Immature natural killer cell (primary cell): ENCODE results near the gene APCDD1L. TPM values are rescaled to one million over a fixed set of nuclear protein-coding genes. Genes with fewer than 3 reads are reported as not detected.

Experiments used
- DNase-seq, 3 donors: peaks; one replicate each; pipeline ENCODE4 v3.0.0; 2022; ENCODE audit warnings: mixed read lengths in 1 of 3
- H3K27ac Mint-ChIP-seq, 6 donors: one replicate each; pipeline ENCODE4 v1.8.0; 2020; ENCODE audit warnings: mixed read lengths in 6 of 6, mild to moderate bottlenecking in 5 of 6, inconsistent platforms in 4 of 6, moderate library complexity in 3 of 6
- H3K27me3 Mint-ChIP-seq, 3 donors: one replicate each; pipeline ENCODE4 v1.8.0; 2020 to 2021; ENCODE audit warnings: low read depth in 3 of 3, mild to moderate bottlenecking in 3 of 3, mixed read lengths in 3 of 3, moderate library complexity in 3 of 3, inconsistent platforms in 1 of 3
- H3K36me3 Mint-ChIP-seq, 3 donors: one replicate each; pipeline ENCODE4 v1.8.0; 2020; ENCODE audit warnings: mixed read lengths in 3 of 3, inconsistent platforms in 2 of 3, mild to moderate bottlenecking in 2 of 3
- H3K4me1 Mint-ChIP-seq, 2 donors: one replicate each; pipeline ENCODE4 v1.8.0; 2020; ENCODE audit warnings: inconsistent platforms in 2 of 2, mild to moderate bottlenecking in 2 of 2, mixed read lengths in 2 of 2, moderate library complexity in 1 of 2
- H3K4me3 Mint-ChIP-seq, 5 donors: one replicate each; pipeline ENCODE4 v1.8.0; 2020; ENCODE audit warnings: mild to moderate bottlenecking in 5 of 5, mixed read lengths in 5 of 5, inconsistent platforms in 3 of 5, moderate library complexity in 3 of 5
- H3K9me3 Mint-ChIP-seq, 6 donors: one replicate each; pipeline ENCODE4 v1.8.0; 2020; ENCODE audit warnings: mild to moderate bottlenecking in 6 of 6, mixed read lengths in 6 of 6, inconsistent platforms in 4 of 6, moderate library complexity in 3 of 6
- polyA plus RNA-seq, 3 donors: library from polyadenylated mRNA; unstranded; fragments of 300-500 nt; fragmentation: Illumina TruSeq; gene quantifications; one replicate each; pipeline ENCODE4 v1.2.3, GENCODE V29; 2021

APCDD1L gene
- polyA plus RNA-seq, 3 donors from 2014 or later: not detected

DNA sequence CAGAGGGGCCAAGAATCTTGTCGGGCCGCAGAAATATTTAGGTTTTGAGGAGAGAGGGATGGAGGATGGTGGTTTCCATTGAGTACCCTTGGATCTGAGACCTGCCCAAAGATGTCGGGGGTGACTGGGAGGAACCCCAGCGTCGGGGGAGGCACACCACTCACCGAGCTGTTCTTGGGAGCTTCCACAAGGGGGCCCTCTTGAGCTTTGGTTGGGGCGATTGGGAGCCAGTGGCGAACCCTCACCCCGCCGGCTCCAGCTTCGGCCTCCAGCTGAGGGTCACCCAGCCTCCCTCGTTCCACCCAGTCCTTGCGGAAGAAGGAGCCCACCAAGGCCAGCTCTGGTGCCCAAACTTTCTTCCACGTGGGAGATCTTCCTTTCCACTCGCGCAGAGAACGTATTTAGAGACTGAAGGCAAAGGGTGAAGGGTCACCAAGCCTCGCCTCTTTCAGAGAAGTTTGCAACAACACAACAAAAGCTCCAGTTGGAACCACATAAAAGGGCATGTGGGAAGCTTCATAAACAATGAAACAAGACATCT lies 33.6 kb downstream of the APCDD1L start:
- H3K36me3 Mint-ChIP-seq: peaks cover 14 to 15% (median 15%) of the 10 kb centered on the region in 3 donors
- H3K4me1 Mint-ChIP-seq: no peaks in the 10 kb centered on the region
- H3K27ac Mint-ChIP-seq: no peak overlapping the region
- DNase-seq: no peak
- no peak overlapping the region for H3K4me3 Mint-ChIP-seq
- peaks cover 6 to 8% (median 7%) of the 10 kb centered on the region in 3 donors for H3K27me3 Mint-ChIP-seq
- peaks cover 7 to 15% (median 10%) of the 10 kb centered on the region in 6 donors for H3K9me3 Mint-ChIP-seq

DNA sequence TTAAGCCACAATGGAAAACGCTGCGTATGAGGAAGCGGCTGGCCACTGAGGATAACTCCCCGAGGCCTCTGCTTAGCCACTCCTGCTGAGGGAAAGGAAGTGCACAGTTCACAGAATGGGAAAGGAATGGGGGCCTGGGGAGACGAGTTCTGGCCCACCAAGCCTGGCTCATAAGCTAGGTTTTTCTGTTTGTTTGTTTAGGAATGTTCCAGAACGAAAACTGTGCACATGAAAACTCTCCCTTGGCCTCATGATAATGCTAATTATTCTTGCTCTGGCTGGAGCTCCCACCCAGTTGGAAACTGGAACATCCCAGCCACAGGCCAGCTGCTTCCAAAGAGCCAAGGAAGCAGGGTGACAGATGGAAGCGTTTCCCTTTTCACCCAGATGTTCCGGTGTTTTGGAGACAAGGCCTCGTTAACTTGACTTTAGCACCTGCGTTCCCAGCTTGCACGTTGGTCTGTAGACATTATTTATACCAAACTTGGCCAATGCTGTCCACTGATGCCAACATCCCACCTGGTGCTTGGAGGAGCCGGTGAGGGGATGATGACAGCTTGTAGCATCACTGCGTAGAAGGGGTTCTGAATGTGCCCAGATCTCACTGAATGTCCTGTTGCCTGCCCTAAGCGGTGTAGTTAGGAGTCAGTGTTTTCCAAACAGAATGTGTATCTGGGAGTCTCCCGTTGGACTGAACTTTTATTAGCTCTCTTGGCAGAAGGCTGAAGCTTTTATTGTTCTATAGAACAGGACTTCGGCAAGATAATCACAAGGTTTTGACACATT lies 34.5 kb downstream of the APCDD1L start:
- Mint-ChIP-seq H3K4me3 (no peak overlapping the region), H3K9me3 (peaks cover 1 to 7% (median 2%) of the 10 kb centered on the region in 6 donors), H3K4me1 (no peaks in the 10 kb centered on the region), H3K27me3 (peaks cover 0 to 5% (median 4%) of the 10 kb centered on the region in 3 donors), H3K27ac (no peak overlapping the region), H3K36me3 (peaks cover 6 to 10% (median 7%) of the 10 kb centered on the region in 3 donors)
- DNase-seq: no peak

DNA sequence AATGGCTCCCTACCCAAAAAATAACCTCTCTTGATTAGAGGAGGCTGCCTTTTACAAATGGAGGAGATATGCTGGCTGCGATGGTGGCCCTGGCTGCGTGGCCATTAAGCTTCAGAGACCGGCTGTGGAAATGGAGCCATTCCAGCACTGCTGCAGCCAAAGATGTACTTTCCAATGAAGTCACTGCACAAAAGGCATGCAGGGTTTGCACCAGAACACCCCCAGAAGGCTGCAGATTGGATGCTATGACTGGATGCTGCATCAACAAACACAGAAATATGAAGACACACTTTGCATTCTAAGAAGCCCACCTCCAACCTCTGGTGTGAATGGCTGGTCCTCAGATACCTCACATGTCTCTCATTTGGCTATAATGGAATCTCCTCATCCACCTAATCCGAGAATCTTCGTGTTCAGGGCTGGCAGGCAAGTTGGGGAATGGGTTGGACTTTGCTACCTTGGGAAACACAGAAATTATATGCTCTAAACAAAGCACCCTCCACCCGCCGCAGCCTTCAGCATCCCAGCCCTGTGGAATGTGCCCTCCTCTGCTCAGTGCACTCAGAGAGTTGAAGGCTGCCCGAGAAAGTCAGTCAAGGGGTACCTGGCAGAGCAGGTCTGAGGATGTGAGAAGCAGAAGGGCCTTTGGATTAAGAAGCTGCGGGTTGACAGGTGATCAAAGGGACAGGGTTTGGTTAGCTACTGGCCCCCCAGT lies 35.3 kb downstream of the APCDD1L start:
- Mint-ChIP-seq H3K36me3 (peaks cover 5 to 10% (median 6%) of the 10 kb centered on the region in 3 donors), H3K4me3 (no peak overlapping the region), H3K9me3 (no peaks in the 10 kb centered on the region), H3K27me3 (peaks cover 0 to 5% (median 2%) of the 10 kb centered on the region in 3 donors), H3K27ac (no peak overlapping the region), H3K4me1 (no peaks in the 10 kb centered on the region)
- no peak for DNase-seq

DNA sequence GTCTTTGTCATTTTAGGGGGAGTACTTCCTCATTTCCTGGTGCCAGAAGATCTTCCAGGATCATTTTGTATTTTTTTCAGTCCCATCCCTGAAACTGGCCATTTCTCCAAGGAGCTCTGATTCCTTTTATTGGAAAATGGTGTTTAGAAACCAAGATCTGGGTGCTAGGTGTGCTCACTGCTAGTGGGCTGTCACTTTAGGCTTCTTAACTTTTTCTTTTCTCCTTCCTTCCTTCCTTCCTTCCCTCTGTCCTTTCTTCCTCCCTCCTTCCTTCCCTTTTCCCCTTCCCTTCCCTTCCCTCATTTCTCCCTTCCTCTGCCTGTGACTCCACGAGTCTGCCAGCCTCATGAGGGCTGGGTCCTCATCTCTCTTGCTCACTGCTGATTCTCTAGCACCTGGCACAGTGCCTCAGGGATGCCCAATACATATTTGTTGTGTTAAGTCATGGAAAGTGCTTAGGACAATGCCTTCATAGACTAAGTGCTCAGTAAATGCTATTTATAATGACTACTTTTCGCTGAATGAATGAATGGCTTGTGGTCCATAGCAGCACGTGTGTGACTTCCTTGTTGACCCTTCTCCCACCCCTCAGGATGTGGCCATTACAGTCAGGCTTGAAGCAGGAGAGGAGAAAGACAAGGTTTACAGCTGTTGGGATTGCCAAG lies 36.9 kb downstream of the APCDD1L start:
- no peak for DNase-seq

DNA sequence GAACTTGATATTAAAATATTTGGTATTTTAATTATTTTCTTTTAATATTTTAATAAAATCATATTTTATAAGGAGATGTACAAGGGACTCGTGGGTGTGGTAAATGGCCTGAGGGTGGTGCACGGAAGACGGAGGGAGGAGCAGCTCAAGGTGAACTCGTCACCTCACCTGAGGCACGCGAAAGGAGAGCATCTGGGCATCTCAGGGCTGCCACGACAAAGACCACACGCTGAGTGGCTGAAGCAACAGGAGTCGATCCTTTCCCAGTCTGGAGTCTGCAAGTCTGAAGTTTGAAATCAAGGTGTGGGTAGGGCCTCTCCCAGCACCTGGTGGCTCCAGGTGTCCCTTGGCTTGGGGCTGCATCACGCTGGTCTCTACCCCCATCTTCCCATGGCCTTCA lies 39.7 kb downstream of the APCDD1L start:
- DNase-seq: no peak
- no peak overlapping the region for H3K4me3 Mint-ChIP-seq
- H3K36me3 Mint-ChIP-seq: peaks cover 5 to 10% (median 6%) of the 10 kb centered on the region in 3 donors
- no peak overlapping the region for H3K27ac Mint-ChIP-seq
- peaks cover 0 to 5% (median 5%) of the 10 kb centered on the region in 3 donors for H3K27me3 Mint-ChIP-seq
- no peaks in the 10 kb centered on the region for H3K4me1 Mint-ChIP-seq
- H3K9me3 Mint-ChIP-seq: no peaks in the 10 kb centered on the region

More for the DNA sequence above, 36.9 kb downstream of the APCDD1L start:
- peaks cover 5 to 10% (median 6%) of the 10 kb centered on the region in 3 donors for H3K36me3 Mint-ChIP-seq
- no peaks in the 10 kb centered on the region for H3K4me1 Mint-ChIP-seq
- H3K9me3 Mint-ChIP-seq: no peaks in the 10 kb centered on the region
- no peak overlapping the region for H3K4me3 Mint-ChIP-seq
- no peak overlapping the region for H3K27ac Mint-ChIP-seq
- H3K27me3 Mint-ChIP-seq: peaks cover 0 to 5% (median 2%) of the 10 kb centered on the region in 3 donors

DNA sequence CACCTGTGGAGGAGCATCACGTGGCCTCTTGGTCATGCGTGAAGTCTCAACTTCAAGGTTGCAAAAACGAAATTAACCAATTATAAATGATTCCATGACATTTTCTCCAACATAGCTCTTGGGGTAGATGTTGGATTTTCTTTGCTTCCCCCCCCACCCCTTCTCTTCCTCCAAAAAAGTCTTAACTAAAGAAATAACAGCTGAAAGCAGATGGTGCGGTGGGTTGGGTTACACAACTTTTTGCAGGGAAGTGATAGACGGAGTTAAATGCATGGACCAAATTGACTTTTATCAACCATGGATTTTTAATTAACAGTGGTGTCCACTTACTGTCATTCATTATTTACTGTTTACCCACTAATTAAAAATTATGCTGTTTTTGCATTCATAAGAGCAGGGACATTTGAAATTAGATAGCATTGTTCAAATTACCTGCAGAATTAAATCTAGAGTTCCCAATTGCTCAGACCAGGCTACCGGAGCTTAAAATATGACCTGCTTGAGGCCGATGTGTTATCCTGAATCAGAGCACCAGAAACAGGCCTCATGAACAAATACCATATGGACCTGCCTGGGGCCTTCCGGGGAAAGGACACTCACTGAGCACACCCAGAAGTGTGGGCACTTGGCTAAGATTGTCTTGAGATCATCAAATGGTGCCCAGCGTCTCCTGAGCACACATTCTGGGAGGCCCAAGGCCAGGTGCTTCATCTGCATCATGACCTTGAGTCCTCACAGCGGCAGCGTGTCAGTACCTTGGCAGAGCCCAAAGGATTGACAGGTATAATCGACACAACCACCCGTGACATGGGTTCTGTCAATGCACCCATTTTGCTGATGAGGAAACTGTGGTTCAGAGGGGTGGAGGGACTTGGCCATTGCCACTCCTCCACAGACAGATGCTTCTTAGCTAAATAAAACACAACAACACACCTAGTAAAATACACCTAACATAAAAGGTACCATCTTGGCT lies 41.5 kb downstream of the APCDD1L start:
- Mint-ChIP-seq H3K4me1 (no peaks in the 10 kb centered on the region), H3K9me3 (no peaks in the 10 kb centered on the region), H3K36me3 (peaks cover 5 to 7% (median 6%) of the 10 kb centered on the region in 3 donors), H3K27ac (no peak overlapping the region), H3K4me3 (no peak overlapping the region), H3K27me3 (peaks cover 0 to 5% (median 5%) of the 10 kb centered on the region in 3 donors)
- no peak for DNase-seq

DNA sequence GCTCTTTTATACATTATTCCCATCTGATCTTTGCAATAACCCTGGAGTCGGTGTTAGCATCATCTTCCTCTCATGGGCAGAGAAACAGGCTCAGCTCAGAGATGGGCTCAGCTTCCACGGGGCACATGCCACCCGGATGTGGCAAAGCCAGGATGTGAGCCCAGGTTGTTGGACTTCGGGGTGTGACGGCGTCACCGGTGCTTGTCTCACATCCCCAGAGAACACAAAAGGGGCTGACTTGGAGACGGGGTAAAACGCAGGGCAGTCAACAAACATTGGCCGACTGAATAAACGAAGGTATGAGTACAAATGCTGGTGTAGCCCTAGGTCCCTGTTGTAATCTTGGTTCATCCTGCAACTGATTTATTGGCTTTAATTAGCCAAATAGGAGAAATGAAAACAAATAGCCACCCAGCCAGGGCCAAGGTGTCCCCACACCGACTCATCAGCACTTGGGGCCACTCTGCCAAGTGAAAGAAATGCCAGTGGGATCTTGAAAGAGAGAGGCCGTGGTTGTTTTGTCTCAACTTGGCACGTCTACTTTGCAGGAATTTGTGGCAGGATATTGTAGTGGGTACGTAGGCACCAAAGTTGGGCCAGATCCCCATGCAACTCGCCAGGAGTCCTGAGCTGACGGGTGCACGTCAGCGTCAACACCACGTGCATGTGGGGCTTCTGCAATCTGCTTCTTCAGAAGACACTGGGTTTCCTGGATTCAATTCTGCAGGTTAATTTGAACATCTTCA lies 42.8 kb downstream of the APCDD1L start:
- no peaks in the 10 kb centered on the region for H3K9me3 Mint-ChIP-seq
- peaks cover 0 to 5% (median 5%) of the 10 kb centered on the region in 3 donors for H3K27me3 Mint-ChIP-seq
- H3K27ac Mint-ChIP-seq: no peak overlapping the region
- DNase-seq: no peak
- no peak overlapping the region for H3K4me3 Mint-ChIP-seq
- H3K36me3 Mint-ChIP-seq: peaks cover 0 to 7% (median 3%) of the 10 kb centered on the region in 3 donors
- no peaks in the 10 kb centered on the region for H3K4me1 Mint-ChIP-seq

DNA sequence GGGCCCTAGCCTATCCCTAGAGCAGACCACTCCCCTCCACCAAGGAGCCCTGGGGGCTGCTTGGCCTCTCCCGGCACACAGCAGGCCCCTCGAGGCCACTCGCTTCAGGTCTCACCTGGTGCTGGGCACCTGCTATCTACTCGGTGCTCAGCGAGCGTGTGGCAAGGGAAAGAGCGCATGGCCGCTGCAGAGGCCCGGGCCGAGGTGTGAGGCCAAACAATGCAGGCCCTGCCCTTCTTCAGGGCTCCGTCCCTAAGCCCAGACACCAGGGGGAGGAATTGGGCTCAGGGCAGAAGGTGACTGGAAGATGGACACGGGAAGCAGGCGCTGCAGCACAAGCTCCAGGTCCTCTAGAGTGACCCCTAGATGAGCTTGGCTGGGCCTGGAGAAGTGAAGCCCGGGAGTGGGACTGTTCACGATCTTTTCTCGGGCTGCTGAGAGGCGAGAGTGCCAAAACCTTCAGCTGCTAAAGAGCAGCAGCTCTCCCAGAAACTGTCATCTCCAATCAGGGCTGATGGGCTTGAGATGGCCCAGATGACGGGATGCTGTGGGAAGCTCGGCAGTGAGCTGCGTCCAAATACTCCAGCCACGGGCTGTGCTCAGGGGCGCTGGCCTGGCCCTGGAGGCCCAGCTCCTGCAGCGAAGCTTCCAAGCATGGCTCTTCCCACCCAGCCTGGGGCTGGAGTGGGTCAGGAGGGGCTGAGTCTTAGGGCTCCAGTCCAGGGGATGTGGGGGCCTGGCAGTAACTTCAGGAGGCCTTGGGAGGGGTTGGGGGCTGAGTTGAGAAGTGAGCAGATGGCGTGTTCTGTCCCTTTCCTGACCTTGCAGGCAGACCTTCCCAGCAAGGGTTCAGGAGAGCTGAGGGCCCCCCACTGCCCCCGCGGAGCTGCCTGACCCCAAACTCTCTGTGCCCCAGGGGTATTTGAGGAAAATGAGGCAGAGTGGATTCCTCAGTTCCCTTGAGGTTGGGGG lies 43.7 kb downstream of the APCDD1L start:
- H3K36me3 Mint-ChIP-seq: peaks cover 0 to 2% (median 0%) of the 10 kb centered on the region in 3 donors
- H3K4me3 Mint-ChIP-seq: no peak overlapping the region
- H3K27ac Mint-ChIP-seq: no peak overlapping the region
- no peaks in the 10 kb centered on the region for H3K9me3 Mint-ChIP-seq
- no peak for DNase-seq
- no peaks in the 10 kb centered on the region for H3K4me1 Mint-ChIP-seq
- peaks cover 0 to 5% (median 2%) of the 10 kb centered on the region in 3 donors for H3K27me3 Mint-ChIP-seq

DNA sequence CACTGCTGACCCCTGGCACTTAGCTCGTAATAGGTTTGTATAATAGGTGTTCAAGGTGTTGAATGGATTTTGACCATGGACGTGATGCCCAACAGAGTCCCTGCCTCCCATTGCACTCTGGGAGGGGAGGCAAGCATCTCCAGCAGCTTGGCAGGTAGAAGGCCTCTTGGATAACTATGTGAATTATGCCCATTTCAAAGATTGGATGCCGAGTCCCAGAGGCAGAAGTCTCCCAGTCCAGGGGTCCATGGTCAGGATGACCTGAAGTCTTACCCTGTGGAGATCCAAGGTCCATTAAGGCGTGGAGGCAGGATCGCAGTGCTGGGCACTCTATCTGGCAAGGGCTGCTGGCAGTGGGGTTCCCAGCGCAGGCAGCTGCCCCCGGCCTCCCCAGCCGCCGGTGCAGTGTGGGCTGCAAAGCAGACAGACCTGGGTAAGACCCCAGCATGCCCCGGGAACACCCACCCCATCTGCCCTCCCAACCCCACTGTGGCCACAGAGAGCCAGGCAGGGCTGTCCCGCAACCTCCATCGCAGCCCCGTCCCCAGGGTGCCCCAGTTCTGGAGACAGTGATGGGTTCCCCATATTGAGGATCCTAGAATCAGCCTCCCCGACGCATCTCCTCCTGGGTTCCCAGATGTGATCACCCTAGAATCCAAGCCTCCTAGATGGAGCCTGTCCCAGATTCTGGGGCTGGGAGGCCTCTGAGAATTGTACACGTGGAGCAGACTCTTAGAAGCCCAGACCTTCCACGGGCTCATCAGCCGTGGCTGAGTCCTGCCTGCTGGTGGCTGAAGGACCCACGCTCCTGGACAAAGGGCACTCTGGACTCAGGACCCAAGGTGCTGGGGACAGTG lies 44.6 kb downstream of the APCDD1L start:
- H3K4me3 Mint-ChIP-seq: no peak overlapping the region
- H3K27me3 Mint-ChIP-seq: peaks cover 0 to 3% (median 2%) of the 10 kb centered on the region in 3 donors
- no peaks in the 10 kb centered on the region for H3K4me1 Mint-ChIP-seq
- DNase-seq: no peak
- no peaks in the 10 kb centered on the region for H3K36me3 Mint-ChIP-seq
- H3K9me3 Mint-ChIP-seq: no peaks in the 10 kb centered on the region
- H3K27ac Mint-ChIP-seq: no peak overlapping the region

DNA sequence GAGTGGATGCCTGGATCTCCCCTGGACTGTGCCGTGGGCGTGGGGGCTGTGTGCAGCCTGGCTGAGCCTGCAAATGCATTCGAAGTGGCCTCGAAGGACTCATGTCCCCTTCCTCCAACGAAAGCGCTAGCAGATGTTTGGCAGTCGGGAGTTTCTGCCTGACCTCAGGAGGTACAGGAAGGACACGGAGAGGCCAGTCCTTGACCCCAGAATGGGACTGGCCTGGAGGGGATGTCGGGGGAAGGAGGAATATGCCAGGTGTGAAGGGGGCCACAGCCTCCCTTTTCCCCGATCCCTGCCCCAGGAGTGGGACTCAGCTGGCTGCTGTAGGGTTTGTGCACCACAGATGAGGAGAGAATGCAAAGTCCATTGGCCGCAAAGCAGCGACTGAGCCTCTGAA lies 45.6 kb downstream of the APCDD1L start:
- Mint-ChIP-seq H3K27me3 (peaks cover 0 to 3% (median 2%) of the 10 kb centered on the region in 3 donors), H3K4me1 (no peaks in the 10 kb centered on the region), H3K27ac (no peak overlapping the region), H3K36me3 (no peaks in the 10 kb centered on the region), H3K4me3 (no peak overlapping the region), H3K9me3 (no peaks in the 10 kb centered on the region)
- no peak for DNase-seq
